HG03457 (cell line): ENCODE measurements around the gene NAP1L5.

Experiments
- ATAC-seq: cut with Tn5 transposase; IDR thresholded peaks from one replicate; pipeline ENCODE4 v1.9.1; 2021; ENCODE audit warnings: moderate number of reproducible peaks; ENCODE audit not compliant: unreplicated experiment

NAP1L5 gene, protein sequence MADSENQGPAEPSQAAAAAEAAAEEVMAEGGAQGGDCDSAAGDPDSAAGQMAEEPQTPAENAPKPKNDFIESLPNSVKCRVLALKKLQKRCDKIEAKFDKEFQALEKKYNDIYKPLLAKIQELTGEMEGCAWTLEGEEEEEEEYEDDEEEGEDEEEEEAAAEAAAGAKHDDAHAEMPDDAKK

DNA sequence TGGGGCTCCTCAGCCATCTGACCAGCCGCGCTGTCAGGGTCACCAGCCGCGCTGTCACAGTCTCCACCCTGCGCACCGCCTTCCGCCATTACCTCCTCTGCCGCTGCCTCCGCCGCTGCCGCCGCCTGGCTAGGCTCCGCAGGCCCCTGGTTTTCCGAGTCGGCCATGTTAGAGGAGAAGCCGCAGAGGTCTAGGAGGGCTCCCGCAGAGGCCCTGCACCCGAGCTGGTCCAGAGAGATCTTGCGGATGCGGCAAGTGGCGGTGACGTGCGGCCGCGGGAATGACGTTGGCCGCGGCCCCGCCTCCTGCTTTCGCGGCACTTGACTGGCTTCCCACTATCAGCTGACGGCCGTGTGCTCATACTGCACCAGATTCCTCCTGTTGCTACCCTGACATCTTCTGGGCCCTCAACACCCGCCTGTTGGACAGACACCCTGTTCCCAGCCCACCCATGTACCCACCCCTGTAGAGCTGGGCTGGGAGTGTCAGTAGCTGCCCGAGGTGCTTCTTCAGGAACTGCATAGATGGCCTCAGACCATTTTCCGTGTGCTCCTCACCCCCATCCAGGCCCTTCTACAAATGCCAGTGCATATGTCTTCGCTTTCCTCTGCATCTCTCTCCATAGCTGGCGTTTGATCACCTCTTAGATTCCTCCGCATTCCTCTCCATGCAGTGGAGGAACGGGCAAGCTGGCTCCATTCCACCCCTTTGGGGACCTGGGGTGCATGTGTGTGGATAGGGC is at the start of gene NAP1L5:
Gene NAP1L5, minus strand, starts transcription at position 242 of the 742 bp plus-strand sequence. Its CDS starts 75 bp downstream, at position 167.
- peak; percentile 84 for ATAC-seq

DNA sequence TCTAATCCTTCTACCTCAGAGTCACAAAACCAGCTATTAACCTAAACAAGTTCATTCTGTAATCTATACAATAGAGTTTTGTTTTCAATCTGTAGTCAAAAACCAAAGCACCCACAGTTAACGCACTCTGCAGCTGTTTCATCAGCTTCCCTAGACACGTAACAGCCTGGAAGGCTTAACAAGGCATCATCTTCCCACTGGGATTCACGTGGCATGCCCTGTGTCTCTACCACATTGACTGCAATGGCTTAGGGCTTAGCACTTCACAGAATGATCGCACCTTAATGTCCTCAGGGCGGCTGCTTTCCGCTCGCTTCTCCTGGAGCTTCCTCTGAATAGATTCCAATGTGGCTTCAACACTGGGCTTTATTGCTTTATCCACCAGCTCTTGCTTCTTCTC is 49.7 kb upstream of the NAP1L5 start:
- ATAC-seq: no peak

DNA sequence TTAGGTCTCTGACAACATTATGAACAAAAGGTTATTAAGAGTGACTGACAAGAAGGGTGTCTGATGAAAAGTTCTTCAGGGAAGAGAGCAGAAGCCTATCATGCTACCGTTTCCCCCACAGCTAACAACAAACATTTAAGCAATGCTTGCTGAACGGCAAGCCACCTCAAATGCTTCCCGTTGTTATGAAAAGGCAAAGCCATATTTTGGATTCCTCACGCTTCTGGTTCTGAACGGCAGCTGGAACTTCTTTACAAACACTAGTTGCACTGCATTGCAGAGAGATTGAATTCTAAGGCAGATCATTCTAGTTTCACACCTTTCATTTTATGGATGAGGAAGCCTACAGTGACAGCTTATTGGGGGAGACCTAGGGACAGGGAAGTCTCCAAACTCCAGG is 48.6 kb upstream of the NAP1L5 start:
- ATAC-seq: no peak

DNA sequence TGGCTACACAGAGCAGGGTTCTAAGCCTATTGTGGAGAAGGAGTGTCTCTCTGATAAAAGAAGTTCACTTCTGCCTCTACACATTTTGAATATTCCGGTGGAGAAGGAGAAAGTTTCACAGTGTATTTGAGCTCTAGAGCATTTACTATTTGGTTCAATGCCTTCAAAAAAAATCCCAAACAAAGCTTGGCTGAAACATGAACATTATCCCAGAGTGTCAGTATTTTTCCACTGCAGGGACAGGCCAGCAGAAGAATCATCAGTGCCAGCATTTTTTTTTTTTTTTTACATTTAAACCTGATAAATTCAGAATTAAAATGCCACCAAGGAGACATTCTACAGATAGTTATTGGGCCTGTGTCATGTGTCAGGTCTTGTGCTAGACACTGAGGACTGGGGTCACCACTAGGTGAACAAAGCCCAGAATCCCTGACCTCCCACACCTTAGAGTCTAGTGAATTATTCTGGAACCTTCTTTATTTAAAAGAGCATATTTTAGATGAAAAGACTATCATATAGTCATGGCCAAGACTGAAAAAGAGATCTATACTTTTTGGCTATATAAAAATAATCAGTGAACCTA is 48.0 kb upstream of the NAP1L5 start:
- ATAC-seq: no peak

DNA sequence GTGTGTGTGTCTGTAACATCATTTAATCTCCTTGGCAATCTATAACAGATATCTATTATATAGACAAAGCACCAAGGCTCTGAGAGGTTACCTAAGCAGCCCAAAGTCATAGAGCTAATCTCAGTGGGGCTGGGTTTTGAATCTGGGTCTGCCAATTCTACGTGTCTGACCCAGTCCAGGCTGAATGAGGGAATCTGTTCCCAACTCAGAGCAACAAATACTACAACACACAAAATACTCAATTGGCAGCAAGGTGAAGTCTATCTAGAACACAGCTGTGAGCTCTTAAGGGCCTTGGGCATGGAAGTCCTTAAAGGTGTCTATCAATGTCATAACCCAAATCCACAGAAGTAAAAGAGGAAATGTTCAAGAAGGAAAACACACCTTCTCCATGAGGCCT is 47.5 kb upstream of the NAP1L5 start:
- no peak for ATAC-seq

DNA sequence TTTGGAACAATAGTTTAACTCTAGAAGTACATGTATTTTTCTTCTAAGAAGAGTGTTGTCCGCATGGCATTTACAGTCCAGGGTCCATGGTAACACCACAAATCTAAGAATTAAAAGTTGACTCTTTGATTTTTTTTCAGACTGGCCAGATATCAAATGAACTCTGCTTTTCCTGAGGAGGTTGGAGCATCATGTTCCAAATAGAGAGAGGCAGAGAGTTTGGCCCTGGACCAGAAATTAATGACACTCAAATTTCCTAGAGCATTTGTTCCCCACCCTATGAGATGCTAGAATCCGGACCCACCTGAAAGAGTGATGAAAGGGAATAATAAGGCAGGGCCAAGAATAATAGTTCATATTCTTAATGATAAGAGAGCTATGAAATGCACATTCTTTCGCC is 47.0 kb upstream of the NAP1L5 start:
- no peak for ATAC-seq

DNA sequence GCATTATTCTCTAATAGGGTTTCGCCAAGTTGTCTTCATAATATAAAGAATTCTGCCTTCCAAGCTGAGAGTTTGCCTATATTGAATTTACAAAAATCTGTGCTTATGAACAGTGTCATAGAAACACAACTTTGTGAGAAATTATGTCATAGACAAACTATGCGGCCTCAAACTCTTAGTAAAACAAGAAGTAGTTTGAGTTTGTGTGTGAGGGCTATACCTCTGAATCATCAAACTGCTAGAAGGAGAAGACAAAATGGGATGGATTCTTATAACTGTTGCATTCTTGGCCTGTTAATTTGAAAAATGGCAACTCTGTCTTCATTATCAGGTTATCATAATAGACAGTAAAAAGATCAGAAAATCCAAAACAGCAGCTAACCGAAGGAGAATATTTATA is 46.1 kb upstream of the NAP1L5 start:
- no peak for ATAC-seq

DNA sequence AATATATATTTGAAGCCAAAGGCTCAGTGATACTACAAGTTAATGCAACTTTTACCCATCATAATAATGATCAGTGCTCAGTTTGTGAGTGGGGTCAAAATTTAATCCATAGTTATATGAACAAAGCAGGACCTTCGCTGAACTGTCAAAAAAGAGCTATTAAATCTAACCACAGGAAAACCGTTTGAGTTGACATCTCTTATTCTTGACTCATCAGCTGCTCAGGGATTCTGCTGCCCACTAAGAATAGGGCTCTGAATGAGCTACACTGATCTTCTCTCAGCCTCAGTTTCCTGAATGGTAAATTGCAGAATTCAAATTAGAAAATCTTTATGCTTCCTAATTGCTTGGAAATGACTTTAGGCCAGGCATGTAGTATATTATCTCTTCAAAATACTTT is 44.9 kb upstream of the NAP1L5 start:
- no peak for ATAC-seq

DNA sequence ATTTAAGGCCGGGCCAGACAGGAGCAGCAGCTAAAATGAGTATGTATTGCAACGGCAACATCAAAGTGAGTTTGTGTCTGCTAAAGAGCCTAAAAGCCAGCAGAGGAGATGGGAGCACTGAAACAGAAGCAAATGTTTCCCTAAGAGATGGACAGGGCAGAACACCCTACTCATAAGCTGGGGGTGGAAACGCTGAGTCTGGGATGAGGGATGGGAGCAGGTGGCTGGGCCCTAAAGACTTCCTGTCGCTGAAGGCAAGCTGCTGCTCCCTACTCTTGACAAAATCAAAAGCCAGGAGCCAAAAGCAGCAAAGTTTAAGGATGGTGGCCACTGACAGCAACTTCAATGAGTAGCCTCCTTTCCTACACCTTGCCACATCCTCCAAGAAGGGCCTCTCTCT is 40.6 kb upstream of the NAP1L5 start:
- no peak for ATAC-seq

DNA sequence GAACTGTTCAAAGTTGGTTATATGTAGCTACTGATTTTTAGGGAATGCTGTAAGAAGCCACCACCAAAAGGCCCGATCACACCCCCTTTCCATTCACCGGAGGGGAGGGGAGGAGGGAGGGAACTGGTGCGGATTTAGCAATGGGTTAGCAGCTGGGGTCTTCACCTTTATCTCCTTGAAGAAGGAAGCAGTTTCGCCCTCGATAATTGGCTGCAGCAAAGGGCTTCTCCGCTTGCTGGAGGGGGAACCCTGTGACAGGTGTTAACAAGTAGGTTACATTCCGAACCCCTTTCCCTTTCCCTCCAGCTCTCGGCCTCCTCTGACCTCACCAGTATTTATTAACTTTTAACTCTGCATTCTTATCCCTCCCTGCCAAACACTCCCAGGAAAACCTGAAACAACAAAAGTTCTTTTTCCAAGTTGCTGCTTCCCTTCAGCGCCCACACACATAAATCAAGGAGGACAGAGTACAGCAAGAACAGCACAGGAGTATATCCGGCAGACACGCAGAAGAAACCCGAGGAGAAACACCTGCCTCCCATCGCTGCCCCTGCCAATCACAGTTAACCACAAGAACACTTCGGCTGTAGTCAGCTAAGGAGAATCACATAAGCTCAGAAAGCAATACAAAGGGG is 39.8 kb upstream of the NAP1L5 start:
- ATAC-seq: peak; percentile 82

DNA sequence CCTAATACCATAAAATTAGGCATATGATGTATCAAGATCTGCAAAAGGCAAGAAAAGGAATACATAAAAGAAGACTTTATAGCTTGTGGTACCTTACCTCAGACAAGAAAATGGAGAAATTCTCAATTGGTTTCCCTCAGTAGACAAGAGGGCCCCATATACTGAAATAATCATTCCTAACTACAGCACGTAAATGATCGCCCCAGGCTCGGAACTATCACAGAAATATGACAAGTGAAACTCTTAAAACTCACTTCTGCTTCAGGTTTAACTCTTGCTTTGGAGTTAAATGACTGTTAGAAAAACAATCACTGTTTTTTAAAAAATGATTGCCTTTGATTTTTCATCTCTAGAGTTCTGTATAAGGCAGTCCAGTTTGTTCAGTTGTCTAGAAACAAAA is 38.6 kb upstream of the NAP1L5 start:
- no peak for ATAC-seq

DNA sequence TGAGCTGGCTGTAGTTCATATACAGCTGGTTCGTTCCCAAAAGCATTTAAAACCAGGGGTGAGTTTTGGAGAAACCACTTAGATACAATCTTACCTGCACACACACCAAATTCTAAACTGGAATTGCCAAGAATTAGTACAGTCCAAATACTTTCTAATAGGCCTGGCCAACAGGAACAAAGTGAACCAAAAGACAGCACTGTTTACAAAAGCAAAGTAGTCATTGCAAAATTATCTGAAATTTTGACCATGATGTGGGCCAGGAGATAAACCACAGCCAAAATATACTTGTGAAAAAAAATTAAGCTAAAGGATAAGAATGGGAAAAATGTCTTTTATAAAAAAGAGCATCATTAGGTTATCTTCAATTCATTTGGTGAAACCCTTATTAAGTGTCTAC is 37.9 kb upstream of the NAP1L5 start:
- ATAC-seq: no peak

DNA sequence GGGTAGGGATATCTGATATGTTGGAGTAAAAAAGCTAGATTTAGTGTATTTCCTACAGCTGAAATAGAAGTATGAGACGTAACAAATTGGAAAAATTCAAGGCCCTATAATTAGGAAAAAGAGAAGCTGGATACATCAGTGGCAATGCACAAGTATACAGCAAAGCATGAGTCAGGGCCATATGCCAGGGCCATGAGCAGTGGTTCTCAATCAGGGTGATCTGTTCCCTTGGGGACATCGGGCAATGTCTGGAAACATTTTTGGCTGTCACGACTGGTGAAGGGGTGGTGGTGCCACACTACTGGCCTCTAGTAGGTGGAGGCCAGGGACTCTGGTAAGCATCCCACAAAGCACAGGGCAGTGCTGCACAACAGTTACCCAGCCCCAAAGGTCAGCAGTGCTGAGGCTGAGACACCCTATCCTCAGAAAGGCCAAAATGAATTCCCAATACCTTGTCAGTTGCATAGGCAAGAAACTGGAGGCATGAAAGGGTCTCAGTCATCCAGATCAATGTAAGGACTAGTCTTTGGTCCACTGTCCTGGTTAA is 36.8 kb upstream of the NAP1L5 start:
- no peak for ATAC-seq

DNA sequence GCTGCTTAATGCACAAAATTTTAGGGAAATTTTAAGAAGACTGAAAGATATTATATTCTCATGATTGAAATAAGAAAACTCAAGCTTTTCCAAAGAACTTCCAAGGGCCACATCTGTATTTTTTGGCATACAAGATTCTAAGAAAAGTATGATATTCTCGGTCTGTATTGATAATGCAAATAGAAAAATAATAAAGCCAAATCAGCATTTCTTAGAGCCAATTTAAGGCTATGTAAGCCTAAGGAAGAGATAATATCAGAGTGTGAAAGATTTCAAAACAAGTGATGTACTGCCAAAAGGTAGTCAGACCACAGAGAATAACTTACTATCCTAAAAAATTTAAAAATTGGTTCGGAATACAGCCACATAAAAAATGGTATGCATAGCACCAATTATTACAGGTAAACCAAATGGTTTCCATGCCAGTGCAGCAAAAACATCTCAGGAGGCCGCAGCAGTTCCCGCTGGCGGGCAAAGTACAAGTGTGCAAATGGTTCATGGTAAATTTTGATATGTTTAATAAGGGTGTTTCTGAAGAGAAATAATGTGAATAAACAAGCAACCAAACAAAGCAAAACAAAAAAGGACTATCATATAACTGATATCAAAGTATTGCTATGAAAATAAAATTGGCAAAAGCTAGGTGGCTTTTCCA is 35.2 kb upstream of the NAP1L5 start:
- ATAC-seq: no peak

DNA sequence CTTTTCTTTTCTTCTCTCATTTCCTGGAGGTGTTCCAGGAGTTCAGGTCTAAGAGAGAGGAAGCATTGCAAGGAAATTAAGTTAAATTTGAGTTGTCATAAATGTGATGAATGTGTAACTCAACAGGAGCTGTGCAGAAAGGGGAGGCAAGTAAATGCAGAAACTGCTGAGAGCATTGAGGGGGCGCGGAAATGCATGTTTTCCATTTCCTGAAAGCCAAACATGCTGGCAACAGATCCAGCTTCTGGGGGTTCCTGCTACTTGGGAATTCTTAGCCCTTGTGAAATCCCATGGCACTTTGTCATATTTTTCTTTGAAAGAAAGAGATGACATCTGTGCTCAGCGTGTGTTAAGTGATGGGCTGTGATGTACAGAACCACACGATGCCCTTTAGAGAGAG is 33.8 kb upstream of the NAP1L5 start:
- no peak for ATAC-seq

DNA sequence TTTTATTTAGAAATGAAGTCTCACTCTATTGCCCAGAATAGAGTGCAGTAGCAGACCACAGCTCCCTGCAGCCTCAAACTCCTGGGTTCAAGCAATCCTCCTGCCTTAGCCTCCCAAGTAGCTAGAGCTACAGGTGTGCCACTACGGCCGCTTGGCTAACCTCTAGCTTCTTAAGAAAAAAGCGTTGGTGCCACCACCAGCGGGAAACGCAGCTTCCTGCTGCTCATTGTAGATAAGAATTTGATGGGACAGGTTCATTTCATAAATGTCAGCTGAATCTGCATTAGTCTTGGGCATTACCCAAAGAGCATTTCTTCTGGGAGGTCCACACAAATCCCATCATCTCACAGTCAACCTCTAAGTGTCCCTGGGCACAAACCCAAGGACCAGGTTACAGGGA is 33.2 kb upstream of the NAP1L5 start:
- ATAC-seq: no peak

DNA sequence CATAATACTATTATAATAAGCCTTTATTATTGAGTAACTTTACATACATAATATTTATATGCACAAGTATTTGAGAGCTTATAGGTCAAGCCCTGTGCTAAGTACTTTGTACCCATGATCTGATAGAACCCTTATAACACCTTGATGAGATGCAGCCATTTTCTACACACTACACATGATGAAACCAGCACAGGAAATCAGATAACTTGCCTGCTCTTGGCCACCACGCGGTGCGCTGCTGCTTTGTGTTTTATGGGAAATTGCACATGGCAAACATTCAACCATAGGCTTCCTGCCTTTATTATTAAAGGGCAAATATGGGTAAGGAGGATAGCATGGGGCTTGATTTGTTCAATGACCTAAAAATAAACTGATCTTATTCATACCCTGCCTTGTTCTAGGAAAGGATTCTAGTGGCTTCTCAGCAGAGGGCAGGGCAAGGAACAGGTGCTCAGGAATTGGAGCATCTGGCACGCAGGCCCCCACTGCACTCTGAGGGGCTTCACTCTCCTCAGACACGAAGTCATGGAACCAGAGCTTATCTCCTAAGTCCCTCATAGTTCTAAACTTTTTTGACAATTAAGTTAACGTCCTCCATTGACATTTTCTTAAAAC is 31.6 kb upstream of the NAP1L5 start:
- ATAC-seq: no peak

DNA sequence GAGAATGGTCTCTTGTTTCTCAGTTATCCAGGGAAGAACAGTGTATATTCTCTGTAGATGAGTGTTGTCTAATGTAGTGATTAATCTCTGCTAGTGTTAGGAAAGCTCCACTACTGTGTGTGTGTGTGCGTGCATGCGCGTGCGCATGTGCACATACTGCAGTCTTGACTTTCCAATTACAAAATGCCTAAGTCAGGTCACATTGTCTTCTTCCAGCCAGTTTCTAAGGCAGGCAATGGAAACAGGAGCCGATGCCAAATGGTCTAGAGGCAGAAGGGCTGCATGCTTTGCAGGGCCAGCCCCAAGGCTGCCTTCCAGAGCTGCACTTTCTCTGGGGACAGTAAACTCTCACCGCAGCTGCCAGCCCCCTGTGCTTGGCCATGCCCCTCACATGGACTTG is 30.5 kb upstream of the NAP1L5 start:
- no peak for ATAC-seq

DNA sequence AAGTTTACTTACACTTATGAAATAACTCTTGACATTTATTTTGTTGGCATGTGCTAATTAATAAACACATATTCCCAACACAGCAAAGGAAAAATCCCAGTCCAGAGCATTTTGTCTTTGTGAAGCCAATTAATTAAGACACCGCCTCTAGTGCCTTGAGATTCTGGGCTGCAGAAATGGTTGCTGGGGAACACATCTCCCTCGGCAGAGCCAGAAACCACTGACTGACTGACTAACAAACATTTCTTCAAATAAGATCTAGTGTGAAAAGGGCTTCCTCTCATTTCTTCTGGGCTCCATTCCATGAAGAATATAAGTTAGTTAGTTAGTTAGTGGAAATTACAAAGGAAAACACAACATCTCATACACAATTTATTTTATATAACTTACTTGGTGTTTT is 28.4 kb upstream of the NAP1L5 start:
- ATAC-seq: no peak

DNA sequence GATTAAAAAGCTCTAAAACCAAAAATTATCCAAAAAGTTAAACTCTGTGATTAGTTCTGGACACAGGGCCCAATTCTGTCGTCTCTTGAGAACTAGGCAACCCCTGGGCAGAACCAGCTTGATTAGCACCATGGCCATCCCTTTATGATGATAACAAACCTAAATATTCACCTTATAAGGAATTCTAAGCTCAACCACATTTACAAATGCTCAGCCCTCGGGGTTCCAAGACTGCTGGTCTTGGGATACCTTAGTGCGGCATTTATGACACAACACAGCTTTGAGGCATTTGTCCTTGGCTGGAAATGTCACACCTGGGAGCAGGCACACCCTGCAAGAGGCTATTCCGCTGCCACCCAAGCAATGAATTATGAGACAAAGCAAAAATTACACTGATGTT is 27.5 kb upstream of the NAP1L5 start:
- no peak for ATAC-seq

DNA sequence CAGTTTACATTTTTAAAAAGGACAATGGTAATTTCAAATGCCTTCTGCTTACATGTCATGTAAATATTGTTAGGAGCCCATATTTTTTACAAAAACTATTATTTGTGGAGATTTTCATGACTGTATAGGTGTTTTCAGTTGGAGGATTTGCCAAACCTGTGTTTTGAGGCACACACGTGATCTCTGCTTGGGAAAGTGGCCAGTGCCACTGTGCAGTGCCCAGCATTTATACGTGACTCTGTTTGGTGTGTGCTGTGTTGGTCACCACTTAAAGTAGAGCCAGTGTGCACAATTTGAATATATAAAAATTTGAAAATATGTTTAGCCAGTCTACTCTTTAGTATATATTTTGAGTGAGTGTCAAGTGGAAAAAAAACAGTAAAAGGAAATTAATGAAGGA is 26.8 kb upstream of the NAP1L5 start:
- no peak for ATAC-seq
